HG03432 (cell line): Measurements from ENCODE around the gene DPEP2.
"Not testable (repeated sequence)": the region's sequence is repeated elsewhere in the genome, so short reads cannot be mapped to it uniquely, and the experiment has no call there.

Source experiments
- ATAC-seq: cut with Tn5 transposase; IDR thresholded peaks from one replicate; pipeline ENCODE4 v1.9.1; 2021; ENCODE audit warnings: mild to moderate bottlenecking, moderate library complexity; ENCODE audit not compliant: unreplicated experiment

Gene DPEP2

DNA sequence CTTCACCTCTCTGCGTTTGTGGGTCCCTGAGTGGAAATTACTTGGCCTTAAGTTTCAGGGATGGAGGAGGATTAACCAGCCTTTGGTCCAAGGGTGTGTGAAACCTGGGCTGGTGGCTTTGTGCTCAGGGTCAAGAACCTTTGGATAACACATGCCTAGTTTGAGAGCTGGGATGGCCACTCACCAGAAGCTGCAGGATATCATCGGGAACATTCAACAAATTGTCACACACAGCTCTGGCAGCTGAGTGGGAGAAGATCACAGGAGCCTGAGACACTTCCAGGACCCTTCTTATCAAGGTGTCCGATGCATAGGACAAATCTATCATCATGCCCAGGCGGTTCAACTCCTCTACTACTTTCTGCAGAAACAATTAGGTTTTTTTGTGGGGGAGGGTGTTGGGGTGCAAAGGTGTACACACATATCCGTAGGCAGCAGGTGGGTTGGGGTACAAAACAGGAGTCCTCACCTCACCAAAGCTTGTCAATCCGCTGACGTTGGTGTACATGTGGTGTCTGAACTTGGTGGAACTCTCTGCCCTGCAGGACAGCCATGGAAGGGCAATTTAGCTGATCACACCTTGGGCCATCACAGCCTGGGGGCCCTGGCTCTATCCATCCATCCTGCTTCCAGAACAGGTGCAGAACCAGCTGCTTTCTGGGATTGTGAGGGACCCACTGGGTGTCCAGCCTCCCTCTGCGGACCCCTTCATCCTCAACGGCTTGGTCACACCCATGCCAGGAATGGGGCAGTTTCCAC, 21.6 kb downstream of the DPEP2 start:
- no peak for ATAC-seq

DNA sequence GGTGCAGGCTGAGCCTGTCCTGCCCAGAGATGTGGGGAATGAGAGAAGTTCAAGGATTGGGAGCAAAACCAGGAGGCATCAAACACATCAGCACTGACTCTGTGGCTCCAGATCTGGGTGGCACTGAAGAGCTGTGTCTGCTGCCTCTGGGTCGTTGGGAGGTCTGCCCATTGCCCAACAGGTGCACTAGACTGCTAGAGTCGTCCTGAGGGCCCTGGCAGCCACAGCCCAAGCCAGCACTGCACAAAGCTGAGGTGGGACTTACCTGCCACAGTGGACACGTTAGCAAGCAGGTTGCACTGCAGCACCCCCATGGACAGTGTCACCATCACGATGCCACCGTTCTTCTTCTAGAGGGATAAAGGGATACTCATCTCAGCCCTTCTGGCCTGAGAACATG, 22.3 kb downstream of the DPEP2 start:
- ATAC-seq = no peak

DNA sequence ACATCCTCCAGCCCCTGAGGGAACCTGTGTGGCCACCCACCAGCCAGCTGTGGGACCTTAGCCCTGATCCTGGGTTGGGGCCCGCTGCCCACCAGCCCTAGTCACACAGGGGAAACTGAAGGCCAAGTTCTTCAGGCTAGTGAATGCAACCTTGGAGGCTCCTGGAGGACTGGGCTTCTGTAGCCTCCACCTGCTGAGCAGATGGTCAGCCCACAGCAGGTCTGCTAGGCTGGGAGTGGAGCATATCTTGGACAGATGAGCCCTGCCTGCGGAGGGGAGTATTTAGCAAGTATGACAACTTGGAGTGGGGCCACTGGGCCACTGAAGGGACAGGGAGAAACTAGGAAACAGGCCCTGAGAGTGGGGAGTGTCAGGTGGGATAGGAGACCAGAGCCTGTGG, 23.1 kb downstream of the DPEP2 start:
- no peak for ATAC-seq

DNA sequence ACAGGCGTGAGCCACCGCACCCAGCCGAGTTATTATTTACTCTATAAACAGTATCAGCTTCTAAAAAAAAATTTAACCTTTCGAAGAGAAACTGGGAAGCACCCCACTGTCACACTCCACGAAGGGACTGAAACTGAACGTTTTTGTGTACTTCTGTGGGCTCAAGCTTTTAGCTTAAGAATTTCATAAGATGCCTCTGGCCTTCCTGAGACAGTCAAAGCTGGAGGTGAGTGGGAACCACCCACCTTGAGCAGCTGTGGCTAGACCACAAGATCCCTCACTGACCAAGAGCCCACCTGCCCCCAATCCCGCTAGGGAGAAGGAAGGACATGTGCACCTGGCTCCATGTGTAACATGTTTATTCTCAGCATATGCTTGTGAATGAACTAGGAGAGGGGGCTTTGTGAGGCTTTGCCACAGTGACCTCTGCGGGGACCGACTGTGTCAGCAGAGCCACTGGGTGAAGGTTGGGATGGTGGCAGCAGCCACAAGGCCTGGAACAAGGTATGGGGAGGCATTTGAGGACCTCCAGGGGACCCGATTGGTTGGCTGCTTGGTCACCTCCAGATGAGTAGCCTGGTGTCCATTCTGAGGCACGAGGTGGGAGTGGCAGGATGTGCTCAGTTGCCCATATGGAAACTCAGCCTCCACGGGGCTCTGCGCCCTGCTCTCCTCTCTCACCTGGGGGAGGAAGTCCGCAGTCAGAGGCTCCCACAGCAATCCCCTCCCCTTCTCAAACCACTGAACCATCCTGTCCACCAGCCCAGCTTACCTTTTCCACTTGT, 23.8 kb downstream of the DPEP2 start:
- ATAC-seq = no peak

DNA sequence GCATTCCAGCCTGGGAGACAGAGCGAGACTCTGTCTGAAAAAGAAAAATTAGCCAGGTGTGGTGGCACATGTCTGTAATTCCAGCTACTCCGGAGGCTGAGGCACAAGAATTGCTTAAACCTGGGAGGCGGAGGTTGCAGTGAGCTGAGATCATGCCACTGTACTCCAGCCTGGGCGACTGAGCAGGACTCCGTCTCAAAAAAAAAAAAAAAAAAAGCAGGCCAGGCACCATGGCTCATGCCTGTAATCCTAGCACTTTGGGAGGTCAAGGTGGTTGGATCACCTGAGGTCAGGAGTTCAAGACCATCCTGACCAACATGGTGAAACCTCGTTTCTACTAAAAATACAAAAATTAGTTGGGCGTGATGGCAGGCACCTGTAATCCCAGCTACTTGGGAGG, 27.0 kb downstream of the DPEP2 start:
- not testable (repeated sequence) for ATAC-seq

DNA sequence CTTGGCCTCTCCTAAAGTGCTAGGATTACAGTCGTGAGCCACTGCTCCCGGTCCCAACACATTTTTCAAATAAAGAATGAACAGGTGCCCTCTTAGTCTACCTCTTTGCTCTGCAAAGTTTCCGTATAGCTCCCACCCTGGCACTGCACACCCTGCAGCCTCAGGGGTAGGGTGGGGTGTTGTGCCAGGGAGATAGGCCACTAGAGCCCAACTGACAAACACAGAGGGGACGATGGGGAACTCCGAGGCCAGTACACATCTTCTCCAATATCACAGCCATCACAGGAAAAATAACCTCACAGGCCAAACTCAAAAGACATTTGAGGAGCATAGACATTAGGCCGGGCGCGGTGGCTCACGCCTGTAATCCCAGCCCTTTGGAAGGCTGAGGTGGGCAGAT, 28.2 kb downstream of the DPEP2 start:
- no peak for ATAC-seq

DNA sequence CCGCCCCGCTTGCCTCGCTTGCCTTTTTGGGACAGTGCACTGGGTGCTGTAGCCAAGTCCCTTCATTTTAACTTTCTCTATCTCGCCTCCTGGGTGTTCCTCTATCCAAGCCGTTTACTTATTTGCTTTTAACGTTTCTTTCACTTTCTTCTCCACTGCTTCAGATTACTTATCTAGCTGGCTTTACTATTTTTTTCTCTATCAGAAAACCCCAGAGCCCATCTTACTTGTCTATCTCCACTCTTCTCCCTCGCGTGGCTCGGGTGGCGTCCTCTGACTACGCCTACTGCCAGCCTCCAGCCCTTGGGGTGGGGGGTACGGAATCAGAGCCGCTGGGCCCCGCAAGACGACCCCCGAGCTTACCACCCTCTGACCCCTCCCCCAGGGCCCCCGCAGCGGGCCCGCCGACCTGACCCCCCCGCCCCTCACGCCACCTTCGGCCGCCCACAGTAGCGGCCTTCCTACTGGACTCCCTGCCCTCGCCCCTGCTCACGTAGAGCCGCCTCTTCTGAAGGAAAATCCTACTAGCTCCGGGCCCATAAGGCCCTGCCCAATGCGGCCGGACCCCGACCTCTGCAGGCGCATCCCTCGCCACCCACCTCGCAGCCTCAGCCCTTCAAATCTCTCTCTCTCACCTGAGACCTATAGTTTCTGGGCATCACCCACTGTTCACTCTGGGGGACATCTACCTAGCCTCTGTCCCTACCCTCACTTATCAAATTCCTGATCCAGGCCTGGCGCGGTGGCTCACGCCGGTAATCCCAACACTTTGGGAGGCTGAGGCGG, 29.8 kb downstream of the DPEP2 start:
- ATAC-seq = no peak

DNA sequence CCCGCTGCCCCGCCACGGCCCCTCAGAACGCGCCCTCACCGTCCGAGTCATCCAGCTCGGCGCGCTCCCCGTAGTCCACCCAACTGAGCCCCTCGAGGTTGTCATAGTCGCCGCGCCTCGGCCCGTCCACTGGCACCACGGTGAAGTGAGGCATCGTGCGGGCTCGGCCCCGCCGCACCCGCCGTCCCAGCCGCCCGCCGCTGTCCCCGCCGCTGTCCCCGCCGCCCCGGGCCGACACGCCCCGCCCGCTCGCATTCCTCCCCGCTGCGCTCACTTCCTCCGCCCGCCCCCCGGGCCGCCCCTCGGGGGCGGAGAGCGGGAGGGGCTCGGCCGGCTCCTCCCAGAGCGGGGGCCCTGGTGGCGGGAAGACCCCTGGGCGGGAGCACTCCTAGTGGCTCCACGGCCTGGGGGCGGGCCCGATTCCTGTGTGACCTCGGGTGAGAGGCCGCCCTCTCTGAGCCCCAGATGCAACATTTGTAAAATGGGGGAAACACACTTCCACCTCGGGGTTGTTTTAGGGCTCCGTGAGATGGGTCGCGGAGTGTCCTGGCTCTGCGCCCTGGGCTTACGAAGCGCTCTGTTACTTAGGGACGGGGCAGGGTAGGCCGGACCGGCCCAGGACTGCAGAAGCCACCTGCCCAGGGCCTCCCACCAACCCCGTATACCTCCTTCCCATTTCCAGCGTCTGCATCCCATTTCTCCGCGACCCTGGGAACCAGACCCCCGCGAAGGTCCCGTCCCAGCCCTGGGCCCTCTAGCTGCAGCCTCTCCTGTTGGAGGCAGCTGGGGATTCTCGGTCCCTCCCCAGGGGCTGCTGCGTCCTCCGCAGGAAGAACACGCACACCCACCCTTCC, 30.7 kb downstream of the DPEP2 start, which contains the start of gene SLC12A4:
SLC12A4 (minus strand) TSS at position 238 of the 854 bp plus-strand sequence; CDS start at position 154, 84 bp downstream.
- ATAC-seq = peak; percentile 80

DNA sequence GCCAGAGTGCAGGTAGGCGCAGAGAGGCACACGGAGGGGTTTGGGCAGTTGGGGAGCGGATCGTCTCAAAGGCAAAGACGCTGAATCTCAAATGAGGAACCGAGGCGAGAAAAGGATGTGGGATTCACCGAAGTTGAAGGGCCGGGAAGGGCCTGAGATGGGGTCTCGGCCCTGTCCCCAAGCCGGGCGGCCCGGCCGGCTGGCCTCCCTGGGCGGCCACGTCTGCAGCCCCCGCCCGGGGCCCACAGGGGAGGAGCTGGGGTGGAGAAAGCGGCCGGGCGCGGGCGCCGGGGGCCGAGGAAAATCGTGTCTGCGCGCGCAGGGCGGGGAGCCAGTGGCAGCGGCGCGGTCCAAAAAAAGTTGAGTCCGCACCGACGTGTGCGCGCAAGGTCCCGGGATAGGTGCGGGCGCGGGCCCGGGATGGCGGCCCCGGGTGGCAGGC, 31.3 kb downstream of the DPEP2 start:
- peak; percentile 32 for ATAC-seq

DNA sequence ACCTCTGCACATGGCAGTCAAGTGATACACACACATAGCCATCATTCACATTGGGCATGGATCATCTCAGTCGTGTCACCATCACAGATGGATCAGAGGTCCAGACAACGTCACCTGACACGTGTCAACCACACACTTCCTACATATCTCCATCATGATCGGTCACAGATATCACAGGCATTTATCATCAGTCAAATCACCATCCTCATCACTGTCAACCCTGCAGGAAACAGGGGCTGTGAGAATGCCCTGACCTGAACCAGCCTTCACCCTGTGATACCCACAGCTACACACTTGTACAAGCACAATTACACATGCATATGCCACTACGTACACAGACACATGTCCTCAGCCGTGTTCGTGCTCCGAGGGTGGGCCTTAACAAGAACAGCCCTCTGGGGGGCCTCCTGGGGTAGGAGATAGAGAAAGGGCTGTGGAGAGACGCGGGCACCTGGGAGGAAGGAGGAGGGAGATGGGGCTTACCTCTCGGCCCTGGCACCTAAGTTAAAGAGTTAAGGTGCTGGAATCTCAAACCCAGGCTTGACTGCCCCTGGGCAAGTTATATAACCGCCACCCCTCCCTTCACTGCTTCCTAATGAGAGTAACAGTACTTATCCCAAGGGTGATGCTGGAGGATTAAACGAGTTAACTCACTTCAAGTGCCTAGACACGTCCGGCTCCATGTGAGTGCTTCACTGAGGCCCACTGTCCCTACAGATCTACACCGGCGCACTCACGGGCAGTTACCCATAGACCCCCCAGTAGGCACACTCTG, 31.9 kb downstream of the DPEP2 start:
- no peak for ATAC-seq

DNA sequence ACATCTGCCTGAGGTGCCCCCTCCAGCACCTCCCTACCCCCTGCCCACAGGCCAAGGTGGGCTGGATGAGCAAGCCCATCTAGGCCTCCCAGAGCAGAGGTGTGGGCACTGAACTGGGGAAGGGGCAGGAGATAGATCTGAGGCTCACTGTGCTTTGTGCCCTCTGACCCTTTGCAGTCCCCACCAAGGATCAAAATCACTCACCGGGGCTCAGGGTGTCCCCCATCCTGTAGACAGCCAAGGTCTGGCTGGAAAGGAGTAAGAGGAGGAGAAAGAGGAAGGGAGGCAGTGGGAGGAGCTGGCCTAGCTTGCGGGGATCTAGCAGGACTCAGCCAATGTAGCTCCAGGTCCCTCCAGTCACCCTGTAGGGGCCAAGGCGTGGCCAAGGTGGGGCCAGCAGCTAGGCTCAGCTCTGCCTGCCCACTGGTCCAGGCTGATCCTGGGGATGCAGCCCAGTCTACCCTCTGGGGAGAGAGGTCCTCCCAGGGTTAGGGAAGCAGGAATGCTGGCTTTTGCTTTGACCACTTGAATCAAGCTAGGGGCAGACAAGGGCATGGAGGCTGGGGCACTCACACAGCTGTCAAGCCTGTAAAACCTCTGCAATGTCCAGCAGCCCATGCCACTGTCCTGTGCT, 32.6 kb downstream of the DPEP2 start:
- ATAC-seq = no peak

DNA sequence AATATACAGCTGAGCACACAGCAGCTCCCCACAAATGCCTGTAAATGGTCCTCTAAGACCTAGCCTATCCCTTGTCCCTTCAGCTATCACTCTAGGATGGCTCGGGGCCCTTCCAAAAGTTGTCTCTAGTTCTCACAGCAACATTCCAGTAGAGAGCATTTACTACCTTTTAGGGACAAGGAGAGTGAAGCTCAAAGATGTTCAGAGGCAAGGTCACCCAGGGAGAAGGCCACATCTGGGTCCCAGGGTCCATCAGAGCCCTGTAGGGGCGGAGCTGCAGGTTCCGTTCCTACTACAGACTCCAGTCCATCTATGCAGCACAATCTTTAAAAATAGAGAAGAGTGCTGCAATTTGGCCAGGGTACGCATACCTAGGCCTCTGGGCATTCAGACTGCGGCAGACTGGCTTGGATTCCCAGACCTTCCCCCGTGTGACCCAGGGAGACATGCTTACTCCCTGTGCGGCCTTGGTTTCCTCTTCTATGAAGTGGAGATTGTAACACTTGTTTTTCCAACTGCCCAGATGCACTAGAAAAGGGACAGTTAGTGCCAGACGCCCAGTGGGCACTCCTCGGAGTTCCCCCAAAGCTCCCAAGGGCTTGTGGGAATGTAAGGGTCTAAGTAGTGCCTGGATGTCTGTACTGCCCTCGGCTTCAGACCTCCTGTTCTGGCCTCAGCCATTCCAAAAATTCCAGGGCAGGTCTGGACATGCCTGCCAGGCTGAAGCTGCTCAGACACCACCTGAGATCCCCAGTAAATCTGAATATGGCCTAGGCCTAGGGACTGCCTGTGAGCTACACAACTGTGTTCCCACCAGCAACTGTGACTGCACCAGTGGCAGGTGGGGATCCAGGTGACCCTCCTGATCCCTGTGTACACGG, 33.4 kb downstream of the DPEP2 start:
- ATAC-seq = no peak

DNA sequence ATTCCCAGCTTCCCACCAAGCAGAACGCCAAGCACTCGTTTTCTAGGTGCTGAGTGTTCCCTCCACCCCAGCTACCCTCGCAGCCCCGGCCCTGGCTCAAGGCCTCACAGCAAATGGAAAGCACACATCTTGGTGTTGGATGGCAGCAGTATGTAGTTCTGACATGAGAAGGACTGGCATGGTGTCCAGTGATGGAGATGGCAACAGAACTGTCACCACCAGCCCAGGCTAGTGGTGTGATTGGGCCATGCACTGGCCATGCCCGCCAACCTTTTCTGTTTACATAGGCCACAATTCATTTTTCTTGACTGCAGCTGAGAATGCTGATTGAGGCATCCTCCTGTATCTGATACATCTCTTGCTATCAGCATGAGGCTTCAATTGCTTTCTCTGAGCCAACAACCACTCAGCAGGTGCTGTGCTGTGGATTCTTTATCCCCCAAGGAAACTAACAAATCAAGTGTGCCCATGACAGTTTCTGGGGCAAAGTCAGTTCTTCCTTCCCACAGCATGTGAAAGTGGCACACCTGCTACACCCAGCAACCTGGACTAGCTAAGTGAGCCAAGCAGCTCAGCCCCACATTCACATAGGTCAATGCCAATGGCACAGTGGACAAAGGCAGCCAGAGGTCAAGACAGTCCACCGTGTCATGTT, 34.7 kb downstream of the DPEP2 start:
- no peak for ATAC-seq

DNA sequence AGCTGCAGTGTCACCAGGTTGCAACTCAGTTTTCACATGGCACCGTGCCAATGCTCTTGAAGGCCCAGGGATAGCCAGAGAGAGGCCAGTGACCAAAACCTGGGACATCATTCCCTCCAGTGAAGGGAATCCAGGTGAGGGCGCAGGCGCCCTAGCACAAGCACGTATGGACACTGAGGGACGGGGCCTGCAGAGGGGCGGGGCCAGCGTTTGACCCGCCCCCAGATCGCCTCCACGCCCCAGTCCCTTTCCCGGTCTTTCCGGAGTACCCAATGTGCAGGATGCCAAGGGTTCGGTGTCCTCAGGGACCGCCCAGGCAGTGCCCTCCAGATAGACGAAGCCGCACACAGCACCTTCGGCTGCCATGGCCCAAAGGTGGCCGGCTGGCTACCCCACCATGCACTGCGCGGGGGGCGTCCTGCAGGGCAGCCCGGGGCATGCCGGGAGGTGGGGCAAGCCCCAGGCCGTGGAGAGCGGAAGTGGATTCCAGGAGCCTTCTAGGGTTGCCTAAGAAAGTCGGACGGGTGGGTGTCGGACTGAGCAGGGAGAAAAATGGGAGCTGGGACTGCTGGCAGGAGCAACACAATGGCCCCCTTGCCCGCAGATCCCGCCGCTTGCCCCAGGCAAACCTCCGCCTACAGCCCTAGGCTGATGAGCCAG, 35.5 kb downstream of the DPEP2 start:
- no peak for ATAC-seq

DNA sequence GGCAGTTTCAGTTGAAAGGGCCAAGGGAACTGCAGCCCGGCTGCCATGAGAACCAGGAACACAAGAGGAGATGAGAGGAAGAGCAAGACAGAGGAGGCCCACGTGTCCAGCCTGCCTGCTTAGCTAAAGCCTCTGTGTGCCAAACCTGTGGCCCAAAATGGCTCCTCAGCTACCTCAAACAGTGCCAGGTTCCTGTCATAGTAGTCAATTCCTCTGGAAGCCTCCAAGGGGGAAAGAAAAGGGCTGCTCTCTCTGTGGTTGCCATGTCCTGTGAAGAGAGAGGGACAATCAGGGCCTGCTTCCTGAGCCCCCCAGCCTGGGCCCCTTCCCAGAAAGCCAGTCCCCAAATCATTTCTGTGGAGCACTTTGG, 36.0 kb downstream of the DPEP2 start:
- ATAC-seq = no peak

DNA sequence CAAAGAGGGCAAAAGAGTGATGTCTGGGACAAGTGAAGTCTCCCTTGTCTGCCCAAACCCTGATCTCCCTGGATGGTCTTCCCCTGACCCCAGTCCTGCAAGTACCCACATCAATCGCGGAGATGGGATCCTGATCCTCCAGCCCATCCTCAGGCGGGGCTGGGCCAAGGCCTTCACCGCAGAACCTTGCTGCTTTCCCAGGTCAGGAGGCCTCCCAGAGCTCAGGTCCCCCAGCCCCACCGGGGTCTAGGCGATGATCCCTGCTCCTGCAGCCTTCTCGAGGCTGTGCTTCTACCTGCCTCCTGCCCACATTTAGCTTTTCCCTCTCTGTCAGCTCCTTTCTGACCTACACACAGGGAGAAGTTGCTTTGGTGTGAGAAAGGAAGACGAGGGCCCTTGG, 37.1 kb downstream of the DPEP2 start:
- ATAC-seq = no peak

DNA sequence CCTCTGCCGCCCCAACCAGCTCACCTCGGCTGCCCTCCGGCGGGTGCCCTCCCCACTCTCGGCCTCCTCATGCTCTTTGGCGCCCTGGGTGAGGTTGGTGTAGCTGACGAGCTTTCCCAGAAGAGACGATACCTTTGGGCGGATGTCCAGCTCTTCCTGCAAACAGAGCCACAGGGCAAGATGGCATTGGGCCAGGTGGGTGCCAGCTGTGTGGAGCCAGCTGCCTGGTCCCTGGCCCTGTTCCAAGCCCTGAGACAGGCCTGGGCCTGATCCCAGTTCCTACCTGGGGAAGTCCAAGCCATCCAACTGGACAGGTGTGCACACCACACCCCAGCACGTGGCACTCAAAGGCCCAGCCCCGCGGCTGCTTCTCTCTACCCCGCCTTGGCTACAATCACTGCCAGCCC, 37.7 kb downstream of the DPEP2 start:
- no peak for ATAC-seq
